NOMO-1 (cell line): ENCODE results near the gene TDRD5.

Experiments used
- DNase-seq, 2 experiments: peaks; one replicate each; lab custom pipeline; 2025; ENCODE audit not compliant: unreplicated experiment in 2 of 2; lab: John Stamatoyannopoulos, UW

Gene TDRD5, protein sequence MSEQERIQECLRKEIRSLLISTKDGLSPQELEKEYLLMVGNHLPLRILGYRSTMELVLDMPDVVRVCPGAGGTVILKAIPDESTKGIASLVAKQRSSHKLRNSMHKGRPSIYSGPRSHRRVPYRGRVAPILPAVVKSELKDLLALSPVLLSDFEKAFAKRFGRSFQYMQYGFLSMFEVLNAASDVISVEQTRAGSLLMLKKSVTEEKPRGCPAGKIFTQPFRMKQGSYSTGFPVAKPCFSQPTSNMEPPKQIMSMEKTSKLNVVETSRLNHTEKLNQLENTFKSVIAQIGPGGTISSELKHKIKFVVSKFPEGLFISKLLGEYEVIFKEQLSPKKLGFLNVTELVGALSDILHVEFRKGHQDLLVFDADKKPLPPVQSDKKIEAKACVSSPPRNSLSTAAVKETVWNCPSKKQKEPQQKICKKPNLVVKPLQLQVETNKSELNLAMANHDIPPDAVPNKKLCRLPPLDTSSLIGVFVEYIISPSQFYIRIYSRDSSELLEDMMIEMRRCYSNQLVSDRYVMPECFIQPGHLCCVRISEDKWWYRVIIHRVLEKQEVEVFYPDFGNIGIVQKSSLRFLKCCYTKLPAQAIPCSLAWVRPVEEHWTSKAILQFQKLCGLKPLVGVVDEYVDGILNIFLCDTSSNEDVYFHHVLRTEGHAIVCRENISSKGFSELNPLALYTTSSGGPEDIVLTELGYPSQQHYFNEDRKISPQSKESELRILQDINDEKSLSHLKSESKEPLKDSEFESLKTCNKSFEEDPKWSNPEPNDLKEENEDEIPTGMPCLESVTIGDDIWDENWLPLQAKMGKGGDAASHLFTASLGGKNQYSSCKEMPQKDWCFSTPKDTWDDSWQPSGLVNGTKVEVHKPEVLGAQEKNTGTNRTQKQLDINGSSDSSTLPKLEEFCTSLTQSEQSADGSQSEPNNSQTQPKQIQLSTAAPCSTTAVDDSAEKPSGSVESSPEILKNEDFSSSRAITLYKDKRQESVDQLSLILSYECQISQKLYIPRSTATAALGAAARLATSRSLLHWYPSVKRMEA

DNA sequence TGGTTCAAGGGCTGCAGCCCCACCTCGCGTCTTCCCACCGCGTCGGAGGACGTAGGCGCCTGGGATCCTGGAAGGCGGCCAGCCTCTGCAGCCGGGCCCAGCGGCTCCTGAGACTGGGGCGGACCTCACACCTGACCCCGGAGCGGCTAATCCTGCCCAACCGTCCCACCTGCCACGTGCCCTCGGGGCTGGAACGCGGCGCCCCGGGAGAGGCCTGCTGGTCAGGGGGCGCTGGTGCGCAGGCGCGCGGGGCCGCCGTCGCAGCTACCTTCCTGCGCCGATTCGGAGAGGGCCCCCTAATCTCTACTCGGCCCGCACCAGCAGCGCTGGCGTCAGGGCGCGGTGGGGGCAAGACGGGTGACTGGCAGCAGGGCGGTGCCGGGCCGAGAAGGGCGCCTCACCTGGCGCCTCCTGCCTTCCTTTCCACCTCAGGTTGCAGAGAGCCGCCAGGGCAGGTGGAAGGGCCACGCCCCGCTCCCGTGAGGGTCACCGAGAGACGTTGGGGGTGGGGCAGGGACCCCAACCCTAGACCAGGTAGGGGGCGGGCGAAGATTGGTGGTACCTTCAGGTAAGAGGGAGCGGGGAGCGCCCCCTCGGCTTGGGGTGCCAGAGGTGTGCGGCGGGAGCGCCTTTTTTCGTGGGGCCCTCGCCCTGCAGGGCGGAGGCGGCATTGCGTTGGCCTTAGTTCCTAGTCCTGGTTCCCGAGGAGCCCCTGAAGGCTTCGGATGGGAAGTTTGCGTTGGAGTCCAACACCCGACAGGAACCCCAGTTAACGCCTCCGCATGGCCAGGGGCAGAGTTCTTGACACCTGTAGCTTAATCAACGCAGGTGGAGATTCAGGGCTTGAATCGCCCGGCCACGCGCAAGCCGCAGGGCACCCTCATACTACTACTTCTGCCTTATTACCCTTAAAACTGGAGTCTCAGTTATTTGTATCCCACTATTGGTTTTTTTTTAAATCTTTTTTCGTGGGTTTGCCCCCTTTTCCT lies at the start of gene TDRD5:
TSS of gene TDRD5 (plus strand) at position 241 of the 989 bp plus-strand sequence. CDS start 784 bp downstream, outside the sequence.
- DNase-seq: no peak

DNA sequence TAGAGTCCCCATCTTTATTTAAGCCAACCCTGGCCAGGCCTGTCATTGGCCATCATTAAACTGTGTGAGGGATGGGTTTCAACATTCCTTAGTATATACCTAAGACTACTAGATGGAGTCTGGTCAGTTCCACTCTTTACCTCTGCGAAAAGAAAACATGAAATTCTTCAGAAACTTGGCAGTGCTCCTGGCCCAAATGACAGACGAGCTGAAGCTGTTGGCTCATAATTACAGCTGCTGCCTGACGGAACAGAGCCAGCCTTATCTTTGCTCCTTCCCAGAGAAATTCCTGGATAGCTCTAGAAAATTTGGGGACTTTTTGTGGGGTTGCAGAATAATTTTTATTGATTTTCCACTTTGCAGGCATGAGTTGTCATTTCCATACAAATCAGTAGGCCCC lies 46.3 kb upstream of the TDRD5 start:
- no peak for DNase-seq

DNA sequence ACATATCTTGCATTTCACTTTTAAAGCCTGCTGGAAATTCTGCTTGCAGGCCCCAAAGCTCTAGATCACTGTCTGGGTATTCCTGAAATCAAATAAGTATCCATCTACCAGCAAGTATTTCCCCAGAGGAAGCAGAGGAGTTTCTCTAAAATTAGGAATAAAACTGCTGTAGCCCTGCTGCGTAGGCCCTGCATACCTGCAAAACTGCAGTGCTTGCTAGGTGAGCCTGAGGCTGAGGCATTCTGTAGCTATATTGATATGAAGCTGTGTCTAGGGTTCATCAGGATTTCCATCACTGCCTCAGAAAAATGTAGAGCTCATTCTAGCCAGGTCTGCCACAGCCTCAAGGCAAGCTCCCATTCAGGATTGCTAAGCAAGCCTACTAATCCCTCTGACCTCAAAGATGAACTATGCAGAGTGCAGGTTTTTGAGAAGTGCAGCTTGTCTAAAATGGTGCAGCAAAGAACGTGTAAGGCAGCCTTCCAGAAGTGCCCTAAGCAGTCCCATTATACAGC lies 44.6 kb upstream of the TDRD5 start:
- DNase-seq: no peak

DNA sequence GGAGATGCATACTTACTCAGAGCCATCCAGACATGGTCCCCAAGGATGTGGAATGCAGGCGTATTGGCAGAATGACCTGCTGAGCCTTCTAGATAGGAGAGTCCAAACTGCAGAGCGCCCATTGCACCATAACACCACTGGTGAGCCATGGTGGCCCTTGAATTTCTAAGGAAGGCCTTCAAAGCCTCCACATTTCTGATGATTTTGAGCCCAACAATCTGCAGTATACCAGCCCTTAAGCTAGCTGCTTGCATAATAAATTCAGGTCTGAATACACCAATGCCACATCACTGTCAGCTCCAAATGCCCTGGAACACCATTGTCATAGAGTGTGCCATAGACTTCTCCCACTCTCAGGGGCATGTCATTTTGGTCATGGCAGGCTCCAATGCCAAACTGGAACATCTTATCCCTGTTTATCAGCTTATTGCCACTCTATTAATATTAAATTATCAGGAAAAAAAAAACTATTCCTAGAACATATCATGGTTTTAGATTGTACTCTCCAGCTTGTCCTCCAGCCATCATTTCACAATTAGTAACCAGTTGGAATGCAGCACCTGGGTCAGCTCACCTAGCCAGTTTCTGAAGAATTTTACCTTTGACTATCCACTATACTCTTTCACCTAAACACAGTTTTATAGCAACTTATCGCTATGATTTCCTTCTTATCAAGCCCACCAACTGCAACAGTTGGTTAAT lies 42.8 kb upstream of the TDRD5 start:
- no peak for DNase-seq

DNA sequence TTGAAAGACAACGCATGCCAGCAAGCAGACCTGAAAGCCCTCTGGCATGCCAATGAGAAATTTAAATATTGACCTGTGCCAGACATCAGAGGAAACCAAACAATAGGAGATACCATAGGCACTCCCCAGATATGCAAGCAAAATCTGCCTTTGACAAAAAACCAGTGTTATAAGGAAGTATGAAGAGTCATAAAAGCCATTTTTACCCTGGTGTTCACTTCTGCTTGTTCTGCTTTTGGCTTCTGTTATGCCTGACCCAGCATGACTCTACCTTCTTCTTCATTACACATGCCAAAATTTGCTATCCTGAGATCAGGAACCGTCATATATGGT lies 42.3 kb upstream of the TDRD5 start:
- DNase-seq: peak; percentile 68 to 85

DNA sequence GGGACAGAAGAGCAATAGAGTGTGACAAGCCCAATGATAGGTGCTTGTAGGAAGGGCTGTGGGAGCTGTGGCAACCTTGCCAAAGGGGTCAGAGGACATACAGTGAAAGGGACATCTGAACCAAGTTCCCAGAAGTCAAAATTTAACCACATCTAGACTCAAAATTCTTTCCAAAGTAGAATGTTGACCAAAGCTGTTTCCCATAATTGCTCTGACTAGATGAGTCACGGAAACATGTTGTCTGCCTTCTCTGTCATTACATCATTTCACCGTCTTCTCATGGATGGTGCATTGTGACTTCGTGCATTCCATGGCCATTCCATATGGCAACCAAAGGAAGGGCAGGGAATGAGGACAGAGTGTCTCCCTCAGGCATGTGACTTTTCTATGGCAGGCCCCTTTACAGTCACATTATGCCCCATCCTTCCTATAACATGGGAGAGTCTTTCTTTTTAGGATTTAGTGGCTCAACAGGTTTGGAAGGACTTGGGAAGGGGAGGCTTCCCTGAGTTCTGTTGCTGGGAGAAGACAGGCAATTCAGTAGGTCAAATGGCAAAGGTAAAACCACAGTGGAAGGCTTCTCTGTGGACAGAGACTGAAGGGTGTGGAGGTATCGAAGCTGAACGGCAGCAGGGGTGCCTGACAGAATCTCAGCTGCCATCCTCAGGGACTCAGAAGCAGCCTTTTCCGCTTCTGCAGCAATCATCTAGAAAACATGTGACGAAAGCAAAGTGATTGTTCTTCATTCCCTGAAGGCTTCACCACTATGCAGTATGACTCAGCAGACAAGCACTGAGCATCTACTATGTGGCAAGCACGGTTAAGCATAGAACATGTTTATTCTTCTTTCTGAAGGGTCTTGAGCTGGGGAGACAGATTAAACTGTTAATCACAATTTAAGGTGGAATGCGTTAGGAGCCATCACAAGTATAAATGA lies 40.6 kb upstream of the TDRD5 start:
- DNase-seq: peak; percentile 67 to 95

DNA sequence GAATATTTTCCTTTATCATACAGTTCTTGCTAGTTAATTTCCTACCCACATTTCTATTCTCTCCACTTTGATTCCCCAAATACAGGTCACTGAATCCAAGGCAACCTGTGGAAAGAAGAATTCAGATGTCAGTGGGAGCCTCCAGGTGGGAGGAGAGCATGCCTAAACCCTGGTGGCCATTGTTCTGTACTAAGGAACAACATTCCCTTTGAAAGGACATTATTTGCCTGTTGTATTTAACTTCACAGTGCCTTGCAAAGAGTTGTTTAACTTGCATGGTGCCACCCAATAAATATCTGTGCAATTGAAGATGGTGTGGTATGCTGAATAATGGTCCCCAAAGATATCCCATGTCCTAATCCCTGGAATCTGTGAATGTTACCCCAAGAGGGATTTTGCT lies 37.2 kb upstream of the TDRD5 start:
- no peak for DNase-seq

DNA sequence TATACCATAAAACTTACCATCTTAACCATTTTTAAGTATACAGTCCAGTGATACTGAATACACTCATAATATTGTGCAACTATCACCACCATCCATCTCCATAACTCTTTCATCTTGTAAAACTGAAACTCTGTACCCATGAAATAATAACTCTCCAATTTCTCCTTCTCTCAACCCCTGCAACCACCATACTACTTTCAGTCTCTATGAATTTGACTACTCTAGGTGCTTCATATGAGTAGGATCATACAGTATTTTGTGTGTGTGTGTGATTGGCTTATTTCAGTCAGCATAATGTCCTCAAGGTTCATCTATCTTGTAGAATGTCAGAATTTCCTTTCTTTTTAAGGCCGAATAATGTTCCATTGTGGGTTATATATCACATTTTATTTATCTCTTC lies 33.6 kb upstream of the TDRD5 start:
- DNase-seq: no peak

DNA sequence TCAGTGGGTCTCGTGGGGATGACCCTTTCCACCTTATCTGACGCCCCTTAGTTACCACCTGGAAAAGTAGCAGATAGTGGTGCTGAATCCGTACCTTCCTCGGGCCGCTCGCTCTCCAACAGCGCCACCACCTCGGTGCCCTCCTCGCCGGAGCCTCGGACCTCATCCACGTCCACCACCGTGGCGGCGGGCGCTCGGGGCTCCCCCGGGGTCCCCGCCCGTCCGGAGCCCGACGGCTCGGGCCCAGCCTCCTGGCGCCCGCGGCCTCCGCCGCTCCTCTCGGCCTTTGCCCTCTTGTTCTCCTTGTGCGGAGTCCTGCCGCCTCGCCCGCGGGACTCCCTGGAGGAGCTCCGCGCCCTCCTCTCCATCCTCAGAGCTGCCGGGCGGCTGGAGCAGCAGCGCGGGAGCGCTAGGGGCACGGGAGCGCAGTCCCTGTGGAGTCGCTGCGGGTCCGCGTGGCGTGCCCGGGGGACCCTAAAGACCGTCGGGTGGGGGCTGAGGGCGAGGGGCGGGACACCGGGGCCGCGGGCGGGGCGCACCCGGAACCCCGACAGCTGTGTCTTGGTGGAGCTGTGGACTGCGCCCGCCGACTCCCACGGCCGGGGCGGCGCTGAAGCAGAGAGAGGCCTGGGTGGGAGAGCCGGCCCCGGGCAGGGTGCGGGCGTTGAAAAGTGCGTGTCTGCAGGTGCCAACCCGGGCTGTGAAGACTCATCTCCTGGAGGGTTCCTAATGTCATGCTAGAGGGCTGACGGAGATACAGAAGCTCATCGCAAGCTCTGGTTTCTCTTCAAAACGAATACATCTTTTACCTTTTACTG lies 15.9 kb upstream of the TDRD5 start, which contains the start of gene NPHS2:
TSS of gene NPHS2 (minus strand) at position 452 of the 818 bp plus-strand sequence. CDS start at position 368, 84 bp downstream.
- no peak for DNase-seq

DNA sequence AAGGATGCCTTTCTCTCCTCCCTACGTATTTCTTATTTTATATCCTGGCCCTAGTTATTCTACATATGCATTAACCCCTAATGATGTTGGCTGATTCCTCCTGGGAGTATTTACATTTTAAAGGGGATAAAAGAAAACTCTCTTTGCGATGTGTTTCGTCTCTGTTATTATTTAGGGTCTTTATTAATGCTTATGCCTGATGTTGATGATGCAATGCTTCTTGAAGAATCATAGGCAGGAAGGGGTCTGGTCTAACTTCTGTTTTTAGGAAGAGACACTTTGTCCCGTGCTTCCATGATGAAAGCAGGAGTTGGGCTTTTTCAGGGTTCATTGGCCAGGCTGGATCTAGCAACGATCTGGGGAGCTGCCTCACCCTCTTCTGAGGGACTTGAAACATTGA lies 15.1 kb upstream of the TDRD5 start:
- DNase-seq: no peak

DNA sequence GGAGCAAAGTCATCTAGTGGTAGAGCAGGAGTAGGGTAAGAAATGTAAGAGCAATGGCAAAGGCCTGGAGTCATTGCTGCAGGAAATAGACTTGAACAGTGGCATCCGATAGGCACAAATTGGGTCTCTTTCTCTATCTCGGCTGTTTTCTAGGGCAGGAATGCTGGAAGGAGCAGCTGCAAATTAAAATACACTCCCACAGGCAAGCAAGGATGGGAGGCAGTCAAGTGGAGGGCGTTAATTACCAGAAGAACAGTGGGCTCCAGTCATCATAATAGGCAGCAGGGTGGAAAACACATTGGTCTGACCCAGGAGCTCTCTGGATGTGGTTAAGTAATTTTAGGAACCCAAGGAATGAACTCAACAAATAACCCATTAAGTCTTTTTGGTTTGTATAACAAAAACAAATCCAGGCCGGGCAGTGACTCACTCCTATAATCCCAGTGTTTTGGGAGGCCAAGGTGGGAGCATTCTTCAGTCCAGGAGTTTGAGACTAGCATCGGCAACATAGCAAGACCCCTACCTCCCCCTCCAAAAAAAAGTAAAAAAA lies 7.8 kb upstream of the TDRD5 start:
- DNase-seq: no peak

DNA sequence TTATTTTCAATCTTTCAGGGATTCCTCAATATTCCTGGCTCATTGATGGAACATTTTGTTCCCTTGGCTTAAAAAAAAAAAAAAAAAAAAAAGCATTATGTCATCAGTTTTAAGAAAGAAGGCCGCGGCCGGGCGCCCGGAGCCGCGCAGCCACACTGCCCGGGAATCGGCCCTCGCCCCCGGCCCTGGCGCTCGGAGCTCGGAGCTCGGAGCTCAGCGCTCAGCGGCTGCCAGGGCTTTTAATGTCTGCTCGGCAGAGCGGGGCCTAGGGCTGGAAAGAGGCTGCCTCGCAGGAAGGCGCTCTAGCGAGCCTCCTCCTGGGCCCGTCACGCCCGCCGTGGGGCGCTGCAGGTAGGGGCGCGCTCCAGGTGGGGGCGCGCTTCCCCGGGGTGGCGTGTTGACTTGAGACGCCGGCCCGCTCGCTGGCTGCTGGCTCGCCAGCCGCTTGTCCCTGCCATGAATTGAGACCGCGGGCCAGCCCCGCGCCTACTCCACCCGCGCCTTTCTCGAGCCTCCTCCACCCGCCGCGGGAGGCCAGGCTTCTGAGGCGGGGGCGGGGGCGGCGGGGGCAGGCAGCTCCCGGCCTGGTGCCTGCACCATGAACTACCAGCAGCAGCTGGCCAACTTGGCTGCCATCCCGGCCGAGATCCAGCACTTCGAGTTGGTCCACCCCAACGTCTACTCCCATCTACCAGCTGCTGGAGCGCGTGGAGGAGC lies 5.4 kb upstream of the TDRD5 start:
- no peak for DNase-seq

DNA sequence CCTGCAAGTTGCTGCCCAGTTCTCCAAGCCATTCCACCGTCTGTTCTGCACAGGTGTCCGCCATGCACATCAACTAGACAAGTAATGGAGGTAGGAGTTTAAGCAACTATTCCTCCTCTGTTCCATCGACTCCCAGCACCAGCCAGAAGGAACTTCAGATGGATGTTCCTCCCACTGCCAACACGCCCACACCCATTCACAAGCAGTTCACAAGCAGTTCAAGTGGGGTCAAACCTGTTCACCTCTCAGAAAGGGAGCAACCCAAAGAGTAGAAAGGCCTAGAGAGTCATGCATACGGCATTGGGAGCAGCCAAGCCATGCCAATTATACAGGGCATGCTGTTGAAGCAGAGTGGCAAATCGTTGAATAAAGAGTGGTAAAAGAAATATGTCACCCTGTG lies 4.3 kb upstream of the TDRD5 start:
- no peak for DNase-seq

DNA sequence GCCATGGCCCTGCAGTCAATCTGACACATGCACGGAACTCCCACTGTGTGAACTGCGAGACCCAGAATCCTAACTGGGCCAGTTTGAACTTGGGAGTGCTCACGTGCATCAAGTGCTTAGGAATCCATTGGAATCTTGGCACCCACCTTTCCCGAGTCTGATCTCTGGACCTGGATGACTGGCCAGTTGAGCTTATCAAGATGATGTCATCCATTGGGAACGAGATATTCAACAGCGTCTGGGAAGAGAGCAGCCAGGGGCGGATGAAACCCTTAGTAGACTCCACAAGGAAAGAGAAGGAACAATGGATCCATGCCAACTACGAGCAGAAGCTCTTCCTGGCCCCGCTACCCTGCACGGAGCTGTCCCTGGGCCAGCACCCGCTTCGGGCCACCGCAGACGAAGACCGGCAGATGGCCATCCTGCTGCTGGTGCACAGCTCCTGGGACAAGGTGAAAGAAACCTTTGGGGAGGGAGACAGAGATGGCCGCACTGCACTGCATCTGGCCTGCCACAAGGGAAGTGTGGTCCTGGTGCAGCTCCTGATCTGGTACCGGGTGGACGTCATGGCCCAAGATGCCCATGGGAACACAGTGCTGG lies 3.1 kb upstream of the TDRD5 start:
- DNase-seq: no peak

DNA sequence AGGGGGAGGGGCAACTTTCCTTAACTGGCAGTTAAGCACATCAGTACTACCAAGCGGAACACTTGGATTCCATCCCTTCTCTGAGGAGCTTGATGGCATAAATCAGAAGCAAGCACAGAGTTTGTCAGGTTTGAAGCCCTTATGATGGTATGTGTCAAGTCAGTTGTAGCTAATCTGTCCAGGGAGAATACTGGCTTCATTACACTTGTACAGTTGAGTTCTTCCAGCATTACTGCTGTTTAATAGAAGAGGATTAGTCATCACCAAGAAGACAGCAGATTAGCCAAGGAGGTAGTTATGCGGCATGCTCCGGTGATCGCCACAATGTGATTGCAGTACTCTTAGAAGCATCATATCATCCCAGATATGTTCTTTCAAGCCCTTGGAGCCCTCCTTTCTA lies 2.1 kb upstream of the TDRD5 start:
- DNase-seq: no peak

DNA sequence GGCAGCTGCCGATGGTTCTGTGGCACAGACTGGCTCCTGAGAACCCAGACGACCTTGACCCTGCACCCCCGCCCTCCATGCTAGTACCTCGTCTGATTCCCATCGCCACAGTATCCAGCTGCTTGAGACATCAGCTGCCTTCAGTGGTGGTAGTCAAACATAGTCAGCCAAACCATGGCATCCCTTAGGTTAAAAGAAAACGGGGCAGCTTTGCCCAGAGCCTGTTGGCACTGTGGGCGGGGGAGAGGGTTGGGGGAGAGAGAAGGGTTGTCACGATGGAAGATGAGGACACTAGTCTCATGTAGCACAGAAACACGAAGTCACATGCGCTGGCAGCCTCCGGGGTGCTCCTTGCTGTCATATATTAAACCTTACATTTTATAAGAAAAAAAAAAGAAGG lies 961 bp upstream of the TDRD5 start:
- no peak for DNase-seq
